LNCaP clone FGC (cell line): ENCODE measurements around the gene NOC2L.

Source experiments
- DNase-seq: peaks from one replicate; pipeline ENCODE4 v3.0.0-alpha.2; 2011; ENCODE audit warnings: low read depth
- H3K4me3 ChIP-seq: 2 replicates; pipeline ENCODE4 v1.5.1; 2011; ENCODE audit warnings: mild to moderate bottlenecking, low read depth, low read length, control low read depth
- TF ChIP-seq, protein P1 (sequence below): IDR thresholded peaks from 2 replicates; pipeline ENCODE4 v1.5.1; 2012; ENCODE audit warnings: mild to moderate bottlenecking; ENCODE audit not compliant: control insufficient read depth, insufficient read depth; ENCODE audit errors: extremely low read depth

Gene NOC2L

DNA sequence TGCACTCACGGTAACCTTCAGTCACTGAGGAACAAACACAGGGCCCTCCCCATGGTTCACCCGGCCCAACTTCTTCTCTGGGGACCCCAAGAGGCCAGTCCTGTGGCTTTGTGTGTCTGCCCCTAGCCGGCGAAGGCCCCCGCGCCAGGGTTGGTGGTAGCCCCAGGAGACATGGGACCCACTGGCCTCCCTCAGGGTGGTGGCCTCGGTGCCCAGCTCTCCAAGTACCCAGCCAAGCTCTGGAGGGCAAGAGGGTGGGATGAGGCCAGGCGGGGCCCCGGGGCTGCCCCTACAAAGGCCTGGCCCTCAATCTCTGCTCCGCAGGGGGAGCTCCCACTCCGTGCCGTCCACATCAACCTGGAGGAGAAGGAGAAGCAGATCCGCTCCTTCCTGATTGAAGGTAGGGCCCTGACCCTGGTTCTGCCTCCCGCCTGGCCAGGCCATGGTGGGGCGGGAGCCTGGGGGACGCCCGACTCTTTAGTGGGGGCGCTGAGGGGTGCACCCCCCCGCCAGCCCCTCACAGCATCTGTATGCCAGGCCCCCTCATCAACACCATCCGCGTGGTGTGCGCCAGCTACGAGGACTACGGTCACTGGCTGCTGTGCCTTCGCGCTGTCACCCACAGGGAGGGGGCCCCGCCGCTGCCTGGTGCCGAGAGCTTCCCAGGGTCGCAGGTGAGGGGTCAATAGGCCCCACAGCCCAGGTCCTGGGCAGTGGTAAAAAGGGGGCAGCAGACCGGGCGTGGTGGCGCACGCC lies 12.9 kb upstream of the NOC2L start:
- H3K4me3 ChIP-seq = no peak overlapping the region
- DNase-seq = no peak
- TF ChIP-seq, protein P1, sequence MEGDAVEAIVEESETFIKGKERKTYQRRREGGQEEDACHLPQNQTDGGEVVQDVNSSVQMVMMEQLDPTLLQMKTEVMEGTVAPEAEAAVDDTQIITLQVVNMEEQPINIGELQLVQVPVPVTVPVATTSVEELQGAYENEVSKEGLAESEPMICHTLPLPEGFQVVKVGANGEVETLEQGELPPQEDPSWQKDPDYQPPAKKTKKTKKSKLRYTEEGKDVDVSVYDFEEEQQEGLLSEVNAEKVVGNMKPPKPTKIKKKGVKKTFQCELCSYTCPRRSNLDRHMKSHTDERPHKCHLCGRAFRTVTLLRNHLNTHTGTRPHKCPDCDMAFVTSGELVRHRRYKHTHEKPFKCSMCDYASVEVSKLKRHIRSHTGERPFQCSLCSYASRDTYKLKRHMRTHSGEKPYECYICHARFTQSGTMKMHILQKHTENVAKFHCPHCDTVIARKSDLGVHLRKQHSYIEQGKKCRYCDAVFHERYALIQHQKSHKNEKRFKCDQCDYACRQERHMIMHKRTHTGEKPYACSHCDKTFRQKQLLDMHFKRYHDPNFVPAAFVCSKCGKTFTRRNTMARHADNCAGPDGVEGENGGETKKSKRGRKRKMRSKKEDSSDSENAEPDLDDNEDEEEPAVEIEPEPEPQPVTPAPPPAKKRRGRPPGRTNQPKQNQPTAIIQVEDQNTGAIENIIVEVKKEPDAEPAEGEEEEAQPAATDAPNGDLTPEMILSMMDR = no peak

DNA sequence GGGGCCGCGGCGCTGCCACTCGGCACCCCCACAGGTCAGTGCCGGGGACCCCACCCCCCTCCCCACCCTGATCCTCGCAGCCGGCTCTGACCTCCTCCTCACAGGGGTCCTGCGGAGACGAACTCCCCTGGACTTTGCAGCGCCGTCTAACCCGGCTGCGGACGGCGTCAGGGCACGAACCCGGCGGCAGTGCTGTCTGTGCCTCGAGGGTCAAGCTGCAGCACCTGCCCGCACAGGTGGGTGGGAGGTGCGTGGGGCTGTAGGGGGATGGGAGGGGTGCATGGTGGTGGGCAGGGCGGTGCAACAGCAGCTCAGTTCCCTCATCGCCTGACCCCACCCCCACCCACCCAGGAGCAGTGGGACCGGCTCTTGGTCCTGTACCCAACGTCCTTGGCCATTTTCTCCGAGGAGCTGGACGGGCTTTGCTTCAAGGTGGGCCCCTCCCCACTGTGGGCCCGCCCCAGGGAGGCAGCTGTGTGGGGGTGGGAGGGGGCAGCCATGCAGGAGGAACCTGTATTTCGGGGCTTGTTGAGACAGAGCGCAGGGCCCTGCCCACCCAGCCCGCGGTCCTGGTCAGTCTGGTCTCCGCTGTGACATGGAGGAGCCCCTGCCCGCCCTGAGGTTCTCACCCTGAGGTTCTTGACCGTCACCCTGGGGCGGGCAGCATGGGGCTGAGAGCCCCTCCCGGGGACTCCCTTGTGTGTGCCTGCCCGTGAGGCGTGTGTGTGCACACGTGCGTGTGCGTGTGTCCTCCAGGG lies 12.1 kb upstream of the NOC2L start:
- TF ChIP-seq, protein P1 = no peak
- no peak overlapping the region for H3K4me3 ChIP-seq
- no peak for DNase-seq

DNA sequence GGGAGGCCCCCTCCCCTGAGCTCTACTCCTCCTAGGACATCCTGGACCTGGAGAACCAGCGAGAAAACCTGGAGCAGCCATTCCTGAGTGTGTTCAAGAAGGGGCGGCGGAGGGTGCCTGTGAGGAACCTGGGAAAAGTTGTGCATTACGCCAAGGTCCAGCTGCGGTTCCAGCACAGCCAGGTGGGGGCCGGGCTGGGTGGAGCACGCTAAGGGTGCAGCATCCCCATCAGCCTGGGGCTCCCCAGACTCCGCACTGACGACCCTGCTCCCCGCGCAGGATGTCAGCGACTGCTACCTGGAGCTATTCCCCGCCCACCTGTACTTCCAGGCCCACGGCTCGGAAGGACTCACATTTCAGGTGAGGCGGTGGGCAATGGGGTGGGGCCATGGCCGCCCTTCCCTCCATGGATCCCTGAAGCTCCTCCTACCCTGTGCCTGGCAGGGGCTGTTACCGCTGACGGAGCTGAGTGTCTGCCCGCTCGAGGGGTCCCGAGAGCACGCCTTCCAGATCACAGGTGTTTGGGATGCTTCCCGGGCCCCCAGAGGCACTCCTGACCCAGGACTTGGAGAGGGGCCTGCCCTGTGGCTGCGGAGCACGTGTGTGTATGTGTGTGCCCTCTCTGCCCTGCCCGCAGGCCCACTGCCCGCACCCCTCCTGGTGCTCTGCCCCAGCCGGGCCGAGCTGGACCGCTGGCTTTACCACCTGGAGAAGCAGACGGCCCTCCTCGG lies 11.4 kb upstream of the NOC2L start:
- no peak overlapping the region for H3K4me3 ChIP-seq
- no peak for DNase-seq
- TF ChIP-seq, protein P1 = no peak

DNA sequence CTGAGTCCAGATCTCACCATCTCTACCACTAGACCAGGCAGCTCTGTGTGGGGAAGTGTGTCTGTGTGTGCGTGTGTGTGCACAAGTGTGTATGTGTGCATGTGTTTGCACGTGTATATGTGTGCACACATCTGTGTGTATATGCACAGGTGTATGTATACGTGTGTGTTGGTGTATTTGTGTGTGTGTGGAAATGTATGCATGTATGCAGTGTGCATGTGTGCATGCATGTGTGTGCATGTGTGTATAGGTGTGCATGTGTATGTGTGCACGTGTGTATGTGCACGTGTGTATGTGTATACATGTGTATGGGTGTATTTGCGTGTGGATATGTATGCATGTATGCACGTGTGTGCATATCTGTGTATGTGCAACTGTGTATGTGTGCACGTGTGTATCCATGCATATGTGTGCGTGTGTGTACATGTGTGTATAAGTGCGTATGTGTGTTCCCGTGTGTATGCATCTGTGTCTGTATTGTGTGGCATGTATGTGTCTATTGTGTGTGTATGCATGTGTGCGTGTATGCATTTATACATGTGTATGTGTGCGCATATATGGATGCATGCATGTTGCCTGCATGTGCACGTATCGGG lies 10.3 kb upstream of the NOC2L start:
- TF ChIP-seq, protein P1 = no peak
- DNase-seq = no peak
- H3K4me3 ChIP-seq = no peak overlapping the region

DNA sequence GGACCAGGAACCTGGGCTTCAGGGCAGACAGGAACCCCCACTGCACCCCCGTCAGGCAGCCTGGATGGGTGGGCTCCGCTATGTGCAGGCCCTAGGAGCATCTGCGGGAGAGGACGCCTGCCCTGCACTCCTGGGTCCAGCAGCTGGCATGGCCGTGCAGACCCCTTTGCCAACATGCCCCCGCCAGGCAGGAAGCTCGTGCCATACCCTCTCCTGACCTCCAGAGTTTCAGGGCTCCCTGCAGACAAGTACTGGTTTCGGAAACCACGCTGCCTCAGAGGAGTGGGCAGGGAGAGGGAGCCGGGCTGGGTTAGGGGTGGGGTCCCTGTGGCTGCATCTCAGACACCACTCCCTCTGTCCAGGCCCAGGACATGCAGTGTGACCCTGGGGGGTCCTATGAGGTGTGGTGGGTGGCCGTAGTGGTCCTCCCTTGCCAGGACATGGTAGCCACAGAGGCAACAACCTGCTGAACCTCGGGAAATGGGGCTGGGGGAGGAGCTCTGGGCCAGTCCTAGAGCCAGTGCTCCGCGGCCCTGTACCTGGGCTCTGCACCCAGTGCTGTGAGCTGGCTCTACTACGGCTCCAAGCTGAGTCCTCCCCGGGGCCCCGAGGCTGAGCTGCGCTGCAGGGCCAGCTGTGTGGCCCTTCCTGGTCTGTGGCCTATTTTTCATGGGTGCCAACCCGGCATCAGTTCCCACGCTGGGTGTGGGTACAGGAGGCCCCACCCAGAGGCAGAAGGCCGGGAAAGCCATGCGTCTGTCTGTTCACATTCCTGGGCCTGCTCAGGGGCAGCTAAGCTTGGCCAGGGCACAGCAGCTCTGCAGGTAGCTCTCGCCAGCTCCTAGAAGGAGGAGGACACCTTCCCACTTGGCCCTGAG lies 8.6 kb upstream of the NOC2L start:
- H3K4me3 ChIP-seq = peak overlapping the region; percentile 82
- TF ChIP-seq, protein P1 = no peak
- DNase-seq = no peak
